D721Med (cell line): ENCODE data around the gene COL9A2.
"Not testable (repeated sequence)": the region's sequence is repeated elsewhere in the genome, so short reads cannot be mapped to it uniquely, and the experiment has no call there.

Experiments
- DNase-seq: peaks from one replicate; pipeline ENCODE4 v3.0.0; 2011; ENCODE audit warnings: low spot score; ENCODE audit not compliant: insufficient read length
- FAIRE-seq: peaks from 2 replicates; lab custom pipeline; 2011; peaks lifted over from hg19 to GRCh38; lab: Jason Lieb, UNC
- TF ChIP-seq, protein P1 (sequence below): IDR thresholded peaks from 2 replicates; pipeline ENCODE4 v1.5.1; 2012; ENCODE audit warnings: mild to moderate bottlenecking, control low read depth; ENCODE audit not compliant: insufficient read depth; ENCODE audit errors: missing control alignments

The COL9A2 gene

DNA sequence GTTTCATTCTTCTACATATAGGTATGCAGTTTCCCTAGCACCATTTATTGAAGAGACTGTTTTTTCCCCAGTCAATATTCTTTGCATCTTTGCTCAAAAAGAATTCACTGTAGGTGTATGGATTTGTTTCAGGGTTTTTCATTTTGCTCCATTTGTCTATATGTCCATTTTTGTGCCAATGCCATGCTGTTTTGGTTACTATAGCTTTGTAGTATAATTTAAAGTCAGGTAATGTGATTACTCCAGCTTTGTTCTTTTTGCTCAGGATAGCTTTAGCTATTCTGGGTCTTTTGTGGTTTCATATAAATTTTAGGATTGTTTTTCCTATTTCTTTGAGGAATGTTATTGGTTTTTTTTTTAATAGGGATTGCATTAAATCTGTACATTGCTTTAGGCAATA lies 40.5 kb upstream of the COL9A2 start:
- no peak for DNase-seq
- no peak for FAIRE-seq
- TF ChIP-seq, protein P1, sequence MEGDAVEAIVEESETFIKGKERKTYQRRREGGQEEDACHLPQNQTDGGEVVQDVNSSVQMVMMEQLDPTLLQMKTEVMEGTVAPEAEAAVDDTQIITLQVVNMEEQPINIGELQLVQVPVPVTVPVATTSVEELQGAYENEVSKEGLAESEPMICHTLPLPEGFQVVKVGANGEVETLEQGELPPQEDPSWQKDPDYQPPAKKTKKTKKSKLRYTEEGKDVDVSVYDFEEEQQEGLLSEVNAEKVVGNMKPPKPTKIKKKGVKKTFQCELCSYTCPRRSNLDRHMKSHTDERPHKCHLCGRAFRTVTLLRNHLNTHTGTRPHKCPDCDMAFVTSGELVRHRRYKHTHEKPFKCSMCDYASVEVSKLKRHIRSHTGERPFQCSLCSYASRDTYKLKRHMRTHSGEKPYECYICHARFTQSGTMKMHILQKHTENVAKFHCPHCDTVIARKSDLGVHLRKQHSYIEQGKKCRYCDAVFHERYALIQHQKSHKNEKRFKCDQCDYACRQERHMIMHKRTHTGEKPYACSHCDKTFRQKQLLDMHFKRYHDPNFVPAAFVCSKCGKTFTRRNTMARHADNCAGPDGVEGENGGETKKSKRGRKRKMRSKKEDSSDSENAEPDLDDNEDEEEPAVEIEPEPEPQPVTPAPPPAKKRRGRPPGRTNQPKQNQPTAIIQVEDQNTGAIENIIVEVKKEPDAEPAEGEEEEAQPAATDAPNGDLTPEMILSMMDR = no peak

DNA sequence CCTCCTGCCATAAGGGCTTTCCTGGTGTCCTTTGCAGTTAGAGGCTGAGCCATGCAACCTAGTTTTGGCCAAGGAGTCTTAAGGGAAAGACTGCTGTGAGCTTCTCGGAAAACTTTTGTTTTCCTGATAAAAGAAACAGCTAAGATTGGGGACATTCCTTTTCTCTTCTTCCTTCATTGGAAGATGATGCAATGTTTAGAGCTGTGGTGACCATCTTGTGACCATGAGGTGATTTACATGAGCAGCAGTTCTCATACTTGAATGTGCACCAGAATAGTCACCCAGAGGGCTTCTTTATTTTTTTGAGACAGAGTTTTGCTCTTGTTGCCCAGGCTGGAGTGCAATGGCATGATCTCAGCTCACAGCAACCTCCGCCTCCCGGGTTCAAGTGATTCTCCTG lies 36.0 kb upstream of the COL9A2 start:
- no peak for FAIRE-seq
- no peak for DNase-seq
- TF ChIP-seq, protein P1 = no peak

DNA sequence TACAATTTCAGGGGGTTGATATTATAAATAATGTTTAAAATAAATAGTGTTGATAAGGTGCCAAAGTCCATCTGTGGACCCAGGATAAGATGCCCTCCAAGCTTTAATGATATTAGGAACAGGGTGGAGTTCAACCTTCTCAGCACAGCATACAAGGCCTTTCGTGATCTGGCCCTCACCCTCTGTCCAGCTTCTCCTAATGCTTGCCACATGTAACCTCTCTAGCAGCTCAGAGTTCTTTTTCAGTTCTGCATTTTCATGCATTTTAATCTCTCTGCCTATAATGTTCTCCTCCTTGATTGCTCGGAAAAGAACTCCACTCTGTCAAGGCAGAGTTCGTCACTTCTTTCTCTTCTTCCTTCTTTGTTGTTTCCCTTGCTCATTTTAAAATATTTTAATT lies 35.0 kb upstream of the COL9A2 start:
- TF ChIP-seq, protein P1 = no peak
- FAIRE-seq (no peak), DNase-seq (no peak)

DNA sequence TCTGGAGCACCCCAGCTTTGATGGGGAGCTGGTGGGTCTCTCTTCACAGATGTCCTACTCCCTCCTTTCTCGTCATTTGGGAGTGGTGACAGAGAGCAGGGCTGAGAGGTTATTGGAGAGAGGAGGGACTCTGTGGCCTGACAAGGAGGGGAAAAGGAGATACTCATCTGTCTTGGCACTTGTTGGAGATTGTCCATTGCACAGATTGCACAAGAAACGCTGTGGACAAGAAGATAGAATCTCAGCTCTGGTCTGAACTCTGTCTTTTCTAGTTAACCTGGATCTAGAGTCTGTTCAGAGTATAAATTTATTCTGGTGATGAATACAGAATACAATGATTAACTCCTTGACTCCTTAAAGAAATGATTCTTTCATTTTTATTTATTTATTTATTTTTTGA lies 34.0 kb upstream of the COL9A2 start:
- DNase-seq (no peak), FAIRE-seq (no peak)
- TF ChIP-seq, protein P1 = no peak

DNA sequence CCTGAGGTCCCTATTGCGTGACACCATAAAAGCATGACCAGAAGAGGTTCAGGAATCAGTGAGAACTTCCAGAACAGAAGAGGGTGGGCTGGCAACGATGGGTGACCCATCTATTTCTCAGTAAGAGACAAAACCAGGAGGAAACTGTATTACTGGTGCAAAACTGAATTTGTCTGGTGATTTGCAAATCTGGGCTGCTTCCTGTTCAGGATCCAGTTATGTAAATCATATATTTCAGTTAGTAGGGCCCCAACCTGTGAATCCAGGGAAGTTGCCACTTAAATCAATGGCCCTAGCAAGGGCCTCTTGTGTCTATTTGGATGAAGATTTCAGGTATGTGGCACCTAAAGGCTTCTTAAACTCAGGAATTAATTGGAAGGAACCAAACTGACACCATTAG lies 33.3 kb upstream of the COL9A2 start:
- FAIRE-seq (no peak), DNase-seq (no peak)
- TF ChIP-seq, protein P1 = no peak

DNA sequence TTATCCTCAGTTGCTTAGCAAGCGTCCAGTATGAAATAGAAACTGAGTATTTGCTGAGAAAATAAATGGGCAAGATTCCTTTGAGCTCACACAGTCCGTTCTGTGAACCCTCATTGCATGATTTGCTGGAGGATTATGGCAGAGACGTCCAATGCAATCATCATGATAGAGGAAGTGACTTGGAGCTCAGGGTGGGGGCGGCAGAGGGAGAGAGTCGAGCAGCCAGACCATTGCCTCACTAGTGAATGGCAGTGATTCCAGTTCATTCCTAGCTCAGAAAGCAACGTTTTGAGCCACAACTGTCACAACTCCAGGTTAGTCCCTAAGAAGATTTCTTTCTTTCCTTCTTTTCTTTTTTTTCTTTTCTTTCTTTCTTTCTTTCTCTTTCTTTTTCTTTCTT lies 27.5 kb upstream of the COL9A2 start:
- FAIRE-seq (no peak), DNase-seq (no peak)
- TF ChIP-seq, protein P1 = no peak

DNA sequence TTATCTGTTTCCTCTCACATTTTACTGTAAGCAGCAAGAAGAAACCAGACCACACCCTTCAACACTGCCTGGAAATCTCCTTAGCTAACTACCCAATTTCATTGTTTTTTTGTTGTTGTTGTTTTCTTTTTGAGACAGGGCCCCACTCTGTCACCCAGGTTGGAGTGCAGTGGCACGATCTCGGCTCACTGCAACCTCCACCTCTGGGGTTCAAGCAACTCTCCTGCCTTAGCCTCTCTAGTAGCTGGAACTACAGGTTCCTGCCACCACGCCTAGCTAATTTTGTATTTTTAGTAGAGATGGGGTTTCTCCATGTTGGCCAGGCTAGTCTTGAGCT lies 25.3 kb upstream of the COL9A2 start:
- FAIRE-seq, DNase-seq: not testable (repeated sequence)

DNA sequence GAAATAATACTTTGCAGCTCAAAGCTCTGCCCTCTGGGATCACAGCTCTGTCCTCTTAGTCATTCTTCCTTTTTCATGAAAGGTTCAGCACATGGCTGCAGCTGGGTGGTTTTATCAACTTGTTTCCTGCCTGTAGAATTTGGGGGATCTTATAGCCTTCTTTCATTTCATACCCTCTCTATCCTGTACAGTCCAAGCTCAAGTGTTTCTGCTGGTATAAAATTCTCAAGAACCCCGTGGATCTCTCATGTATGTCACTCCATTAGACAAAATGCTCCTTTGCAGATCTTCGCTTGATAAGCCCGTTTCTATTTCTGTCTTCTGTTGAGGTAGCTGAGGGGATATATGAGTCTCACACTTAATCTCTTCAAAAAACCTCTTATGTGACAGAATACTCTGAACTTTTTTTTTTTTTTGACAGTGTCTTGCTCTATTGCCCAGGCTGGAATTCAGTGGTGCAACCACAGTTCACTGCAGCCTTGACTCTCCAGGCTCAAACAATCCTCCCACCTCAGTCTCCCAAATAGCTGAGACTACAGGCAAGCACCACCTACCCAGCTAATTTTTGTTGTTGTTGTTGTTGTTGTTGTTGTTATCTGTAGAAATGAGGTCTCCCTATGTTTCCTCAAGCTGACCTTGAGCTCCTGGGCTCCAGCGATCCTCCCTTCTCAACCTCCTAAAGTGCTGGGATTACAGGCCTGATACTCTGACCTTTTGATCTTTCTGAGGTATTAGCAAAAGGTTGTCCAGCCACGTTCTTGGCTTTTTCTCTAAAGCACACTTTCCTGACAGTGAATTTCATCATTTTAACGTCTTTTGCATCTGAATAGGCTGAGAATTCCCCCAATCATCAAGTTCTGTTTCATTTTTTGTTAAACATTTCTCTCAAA lies 24.6 kb upstream of the COL9A2 start:
- DNase-seq = no peak
- no peak for FAIRE-seq

More for the DNA sequence above, 24.6 kb upstream of the COL9A2 start:
- TF ChIP-seq, protein P1 = no peak
